IPS DF 19.7 (cell line): ENCODE measurements around the gene GNL3L.
"Not testable (repeated sequence)": the region's sequence is repeated elsewhere in the genome, so short reads cannot be mapped to it uniquely, and the experiment has no call there.

Experiments used
- DNase-seq: peaks from one replicate; pipeline ENCODE4 v3.0.0-alpha.2; 2013; ENCODE audit warnings: low read depth, low spot score

GNL3L gene, protein sequence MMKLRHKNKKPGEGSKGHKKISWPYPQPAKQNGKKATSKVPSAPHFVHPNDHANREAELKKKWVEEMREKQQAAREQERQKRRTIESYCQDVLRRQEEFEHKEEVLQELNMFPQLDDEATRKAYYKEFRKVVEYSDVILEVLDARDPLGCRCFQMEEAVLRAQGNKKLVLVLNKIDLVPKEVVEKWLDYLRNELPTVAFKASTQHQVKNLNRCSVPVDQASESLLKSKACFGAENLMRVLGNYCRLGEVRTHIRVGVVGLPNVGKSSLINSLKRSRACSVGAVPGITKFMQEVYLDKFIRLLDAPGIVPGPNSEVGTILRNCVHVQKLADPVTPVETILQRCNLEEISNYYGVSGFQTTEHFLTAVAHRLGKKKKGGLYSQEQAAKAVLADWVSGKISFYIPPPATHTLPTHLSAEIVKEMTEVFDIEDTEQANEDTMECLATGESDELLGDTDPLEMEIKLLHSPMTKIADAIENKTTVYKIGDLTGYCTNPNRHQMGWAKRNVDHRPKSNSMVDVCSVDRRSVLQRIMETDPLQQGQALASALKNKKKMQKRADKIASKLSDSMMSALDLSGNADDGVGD

DNA sequence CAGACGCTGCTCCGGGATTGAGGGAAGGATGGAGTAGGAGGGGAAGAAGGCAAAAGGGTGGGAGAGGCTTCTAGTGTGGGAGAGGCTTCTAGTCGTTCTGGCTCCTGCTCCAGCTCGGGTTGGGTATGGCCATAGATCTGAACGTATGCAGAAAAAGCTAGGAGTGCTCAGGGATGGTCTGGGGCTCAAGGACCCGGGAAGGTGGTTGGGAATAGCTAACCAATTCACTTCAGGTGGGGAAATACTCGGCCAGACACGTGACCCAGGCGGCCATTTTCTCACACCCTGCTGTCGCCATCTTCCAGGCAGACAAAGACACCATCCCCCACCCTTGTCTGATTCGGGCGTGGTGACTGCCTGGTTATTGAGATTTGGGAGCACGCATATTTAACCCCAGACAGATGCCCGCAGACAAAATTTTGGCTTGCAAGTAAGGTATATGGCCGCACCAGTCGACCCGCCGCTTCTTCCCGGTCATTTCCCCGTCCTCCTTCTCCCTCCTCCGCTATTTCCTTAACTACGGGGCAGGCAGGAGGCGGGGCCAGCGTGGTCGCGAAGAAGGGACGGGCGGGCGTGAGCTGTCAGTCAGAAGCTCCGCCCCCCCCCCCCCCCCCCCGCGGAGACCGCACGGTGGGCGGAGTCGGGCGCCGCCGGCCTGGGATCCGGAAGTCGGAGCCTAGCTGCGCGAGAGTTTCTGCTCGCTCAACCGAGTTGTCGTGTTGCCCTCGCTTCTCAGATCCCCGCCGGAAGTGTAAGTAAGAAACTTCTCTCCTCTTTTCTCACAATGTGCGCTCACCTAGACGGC, at the start of gene GNL3L:
TSS of gene GNL3L (plus strand) at position 668 of the 805 bp plus-strand sequence. CDS start 2,348 bp downstream, outside the sequence.
- no peak for DNase-seq

DNA sequence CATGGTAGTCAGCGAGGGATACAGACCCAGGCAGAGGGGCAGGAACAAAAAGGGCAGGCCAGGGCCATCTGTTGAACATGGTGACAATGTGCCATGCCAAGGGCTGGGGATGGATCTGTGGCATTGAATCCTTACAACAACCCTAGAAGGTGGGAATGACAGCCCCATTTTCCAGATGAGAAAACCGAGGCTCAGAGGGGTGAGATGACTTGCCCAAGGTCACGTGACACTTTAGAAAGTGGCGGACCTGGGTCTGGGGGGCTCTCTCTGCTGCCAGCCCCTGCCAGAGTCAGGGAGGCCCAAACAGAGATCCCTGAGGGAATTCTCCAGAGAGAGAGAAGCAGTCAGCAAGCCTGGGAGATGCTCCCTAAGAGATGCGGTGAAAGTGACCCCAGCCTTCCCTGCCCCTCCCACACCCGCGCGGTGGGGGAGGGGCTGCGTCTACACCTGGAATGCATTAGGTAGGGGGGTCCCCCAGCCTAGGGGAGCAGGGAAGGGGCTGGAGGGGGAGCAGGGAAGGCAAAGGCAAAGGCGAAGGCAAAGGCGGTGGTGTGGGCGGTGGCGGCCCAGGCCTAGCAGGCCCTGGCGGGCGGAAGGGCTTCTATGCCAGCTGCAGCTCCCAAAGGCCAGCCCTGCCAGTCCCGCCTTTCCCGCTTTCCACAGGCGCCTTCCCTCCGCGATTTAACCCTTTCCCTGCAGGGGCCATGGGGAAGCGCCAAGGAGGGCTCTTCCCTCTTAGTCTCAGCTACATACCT, 47.0 kb upstream of the GNL3L start:
- no peak for DNase-seq

DNA sequence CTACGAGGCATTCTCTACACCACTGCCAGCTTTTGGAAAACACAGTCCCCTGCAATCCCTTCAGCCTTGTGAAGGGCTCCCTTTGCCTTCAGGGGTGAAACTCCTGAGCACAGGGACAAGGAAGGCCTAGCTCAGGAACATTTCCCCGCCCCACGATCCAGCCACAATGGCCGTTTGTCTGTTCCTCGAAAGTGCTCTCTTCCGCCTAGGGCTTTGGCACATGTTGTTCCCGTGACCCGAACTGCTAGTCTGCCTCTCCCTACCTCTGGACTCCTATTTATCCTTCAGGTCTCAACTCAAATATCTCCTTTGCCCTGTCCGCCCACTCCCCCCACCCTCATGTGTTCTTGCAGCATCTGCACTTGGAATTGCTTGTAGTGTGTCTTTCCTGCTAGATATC, 46.1 kb upstream of the GNL3L start:
- no peak for DNase-seq

DNA sequence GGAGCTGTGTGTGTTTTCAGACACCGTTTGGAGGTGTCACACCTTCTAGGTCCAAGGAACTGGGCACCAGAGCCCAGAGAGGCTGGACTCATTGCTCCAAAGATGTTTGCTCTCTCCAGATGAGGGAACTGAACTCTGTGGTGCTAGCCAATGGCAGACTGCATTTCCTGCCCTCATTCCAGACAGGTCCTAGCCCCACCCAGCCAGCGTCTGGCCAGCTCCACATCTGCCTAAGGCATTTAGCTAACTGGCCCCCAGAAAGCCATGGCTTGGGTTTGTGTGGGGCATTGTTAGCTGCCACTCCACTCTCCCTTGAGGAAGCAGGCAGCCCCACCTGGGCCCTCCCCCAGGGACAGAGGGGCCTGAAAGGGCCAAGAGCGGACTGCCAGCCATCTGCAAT, 45.4 kb upstream of the GNL3L start:
- no peak for DNase-seq

DNA sequence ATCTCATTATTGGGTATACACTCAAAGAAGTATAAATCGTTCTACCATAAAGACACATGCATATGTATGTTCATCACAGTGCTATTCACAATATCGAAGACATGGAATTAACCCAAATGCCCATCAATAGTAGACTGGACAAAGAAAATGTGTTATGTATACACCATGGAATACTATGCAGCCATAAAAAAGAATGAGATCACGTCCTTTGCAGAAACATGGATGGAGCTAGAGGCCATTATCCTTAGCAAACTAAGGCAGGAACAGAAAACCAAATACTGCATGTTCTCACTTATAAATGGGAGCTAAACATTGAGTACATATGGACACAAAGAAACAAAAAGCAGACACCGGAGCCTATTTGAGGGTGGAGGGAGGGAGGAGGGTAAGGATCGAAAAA, 40.2 kb upstream of the GNL3L start:
- DNase-seq: not testable (repeated sequence)

DNA sequence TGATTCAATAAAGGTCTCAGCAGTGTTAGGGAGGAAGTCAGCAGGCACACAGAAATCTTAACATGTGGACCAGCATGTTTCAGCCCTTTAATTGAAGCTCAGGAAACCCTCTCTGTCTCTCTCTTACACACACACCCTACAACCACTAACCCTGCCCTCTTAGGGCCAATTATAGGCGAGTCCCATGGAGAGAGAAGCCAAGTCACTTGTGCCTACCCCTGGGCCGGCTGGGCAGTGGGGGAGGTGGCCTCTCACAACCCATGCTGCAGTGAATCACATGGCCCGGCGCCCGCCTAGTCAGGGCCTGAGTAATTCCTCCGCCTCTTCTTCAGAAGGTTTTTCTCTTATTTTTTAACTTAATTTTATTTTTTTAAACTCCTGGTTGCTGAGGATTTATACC, 37.7 kb upstream of the GNL3L start:
- no peak for DNase-seq

DNA sequence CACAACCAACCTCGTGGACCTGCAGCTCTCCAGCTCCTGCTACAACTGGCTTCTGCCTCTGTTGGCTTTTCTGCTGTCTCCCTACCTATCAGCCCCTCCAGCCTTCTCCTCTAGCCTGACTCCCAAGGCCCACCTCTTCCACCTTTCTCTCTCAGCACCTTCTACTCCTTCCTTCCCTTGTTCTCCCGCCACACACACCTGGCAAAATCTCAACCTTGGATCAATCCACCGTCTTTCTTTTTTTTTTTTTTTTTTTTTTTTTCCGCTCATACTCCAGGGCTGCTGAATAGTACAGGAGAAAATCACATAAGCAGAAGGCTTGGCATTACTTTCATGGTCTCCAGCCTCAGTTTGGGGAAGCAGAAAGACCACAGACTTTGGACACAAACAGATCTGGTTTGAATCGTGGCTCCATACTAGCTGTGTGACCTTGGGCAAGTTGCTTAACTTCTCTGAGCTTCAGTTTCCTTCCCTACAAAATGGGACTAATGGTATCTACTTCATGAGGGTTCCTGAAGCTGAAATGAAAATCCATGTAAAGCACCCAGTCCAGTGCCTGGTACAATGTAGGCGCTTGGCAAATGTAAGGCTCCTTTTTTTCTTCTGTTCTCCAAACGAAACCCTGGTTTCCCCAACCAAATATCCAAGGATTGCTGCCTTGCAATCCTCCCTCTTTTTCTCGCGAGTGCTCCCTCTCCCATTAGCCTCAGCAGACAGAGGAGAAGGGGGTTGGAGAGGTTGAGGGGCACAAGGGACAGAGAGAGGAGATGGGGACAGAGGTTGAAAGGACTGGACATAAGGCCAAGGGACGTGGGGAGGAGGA, 35.6 kb upstream of the GNL3L start:
- DNase-seq: no peak

DNA sequence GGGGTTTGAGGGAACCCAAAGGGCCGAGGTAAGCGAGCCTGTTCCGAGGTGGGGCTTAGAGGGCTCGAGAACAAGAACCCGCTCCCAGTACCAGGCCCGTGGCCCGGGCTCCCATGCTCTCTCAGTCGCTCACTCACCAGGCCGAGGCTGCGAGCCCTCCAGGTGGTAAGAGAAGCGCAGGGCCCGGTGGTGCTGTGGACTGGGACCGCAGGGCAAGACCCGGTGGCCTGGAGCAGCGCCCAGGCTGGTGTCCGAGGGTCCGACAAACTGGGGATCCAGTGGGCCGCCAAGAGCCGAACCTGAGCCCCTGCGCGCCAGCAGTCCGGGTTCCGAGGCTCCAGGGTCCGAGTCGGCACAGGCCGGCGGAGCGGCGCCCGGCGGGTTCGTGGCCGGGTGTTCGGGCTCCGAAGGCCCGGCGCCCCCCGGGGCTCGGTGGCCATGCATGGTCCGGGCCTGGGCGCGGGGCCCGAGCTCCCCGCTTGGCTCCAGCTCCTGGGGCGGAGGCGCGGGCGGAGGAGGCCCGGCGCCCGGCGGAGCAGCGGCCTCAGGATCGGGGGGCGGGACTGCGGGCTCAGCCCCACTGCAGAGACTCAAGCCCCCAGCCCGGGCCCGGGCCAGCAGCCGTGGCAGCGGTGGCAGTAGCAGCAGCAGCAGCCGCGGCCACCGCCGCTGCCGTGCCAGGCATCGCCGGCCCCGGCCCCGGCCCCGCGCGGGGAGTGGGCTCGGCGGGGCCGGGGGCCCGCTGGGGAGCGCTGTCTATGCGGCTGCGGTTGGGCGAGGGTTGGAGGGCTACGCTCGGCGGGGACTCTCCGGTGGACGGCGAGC, 34.8 kb upstream of the GNL3L start:
- no peak for DNase-seq

DNA sequence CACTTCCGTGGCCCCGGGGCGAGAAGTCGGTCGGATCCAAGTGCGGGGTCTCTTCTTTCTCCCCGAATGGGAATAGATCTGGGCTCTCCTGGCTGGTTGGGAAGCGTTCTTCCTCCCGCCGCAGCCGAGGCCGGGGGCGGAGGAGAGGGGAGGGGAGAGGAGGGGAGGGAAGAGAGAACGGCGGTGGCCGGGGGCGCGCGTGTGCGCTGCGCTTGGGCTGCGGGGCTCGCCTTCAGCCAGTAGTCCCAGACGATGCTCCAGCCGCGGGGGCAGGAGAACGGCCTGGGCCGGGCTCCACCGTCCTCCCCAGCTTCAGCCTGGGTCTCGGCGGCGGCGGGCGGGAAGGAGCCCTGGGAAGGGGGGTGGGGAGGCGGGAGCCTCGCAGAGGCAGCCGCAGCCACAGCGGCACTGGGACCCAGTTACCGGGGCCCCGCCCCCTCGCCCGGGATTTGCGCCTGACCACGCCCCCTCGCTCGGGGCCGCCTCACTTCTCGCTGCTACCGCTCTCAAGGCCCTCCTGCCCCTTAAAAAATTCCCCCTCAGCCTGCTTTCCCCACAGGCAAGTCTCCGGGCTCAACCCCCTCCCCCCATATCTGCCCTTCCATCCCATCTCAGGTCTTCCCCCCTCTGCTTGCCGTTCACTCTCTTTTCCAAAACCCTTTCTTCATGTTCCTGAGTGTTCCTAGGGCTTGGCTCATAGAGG, 34.1 kb upstream of the GNL3L start, which contains the start of gene FGD1:
TSS of gene FGD1 (minus strand) at position 421 of the 703 bp plus-strand sequence. CDS start 802 bp downstream, outside the sequence.
- no peak for DNase-seq

DNA sequence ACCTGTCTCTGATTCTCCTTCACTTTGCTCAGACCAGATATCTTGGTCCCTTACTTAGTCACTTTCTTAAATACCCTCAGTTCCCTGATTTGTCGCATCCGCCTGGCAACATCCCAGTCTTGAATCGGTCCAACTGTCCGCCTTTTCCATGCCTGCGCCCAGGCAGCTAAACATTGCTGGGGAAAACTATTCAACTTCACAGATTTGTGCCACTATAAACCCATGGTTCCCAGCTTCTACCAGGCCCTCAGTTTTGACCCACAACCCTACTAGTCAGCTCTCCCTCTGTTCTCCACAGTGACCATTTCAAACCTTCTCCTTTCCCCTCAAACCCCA, 33.5 kb upstream of the GNL3L start:
- no peak for DNase-seq

DNA sequence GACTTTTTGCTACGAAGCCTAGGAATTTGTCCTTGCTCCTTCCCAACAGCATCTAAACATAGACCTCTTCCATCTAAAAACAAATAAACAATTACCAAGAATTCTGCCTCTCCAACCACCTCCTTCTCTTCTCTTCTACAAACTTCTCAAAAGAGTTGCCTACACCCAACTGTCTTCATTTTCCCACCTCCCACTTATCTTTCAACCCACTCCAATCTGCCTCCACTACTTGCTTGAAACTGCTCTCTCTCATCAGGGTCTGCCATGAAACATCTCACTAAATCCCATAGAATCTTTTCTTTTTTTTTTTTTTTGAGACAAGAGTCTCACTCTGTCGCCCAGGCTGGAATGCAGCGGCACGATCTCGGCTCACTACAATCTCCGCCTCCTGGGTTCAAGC, 33.1 kb upstream of the GNL3L start:
- no peak for DNase-seq

DNA sequence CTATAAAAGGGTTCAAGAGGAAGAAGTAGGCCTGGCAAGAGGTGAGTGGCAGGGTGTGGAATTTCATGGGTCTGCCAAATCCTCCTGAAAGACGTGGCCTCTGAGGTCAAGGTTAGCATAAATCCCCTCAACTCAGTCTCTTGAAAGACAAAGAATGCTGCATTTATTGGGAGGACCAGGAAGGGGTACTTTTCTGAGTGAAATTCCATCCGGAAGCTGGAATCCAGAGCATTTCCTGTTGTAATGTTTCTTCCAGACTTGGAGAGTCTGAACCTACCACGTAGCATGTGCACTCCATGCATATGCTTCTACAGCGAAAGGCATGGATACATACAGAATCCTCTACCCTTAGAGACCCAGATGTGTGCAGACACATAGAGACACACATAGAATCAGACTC, 20.6 kb upstream of the GNL3L start:
- DNase-seq: no peak

DNA sequence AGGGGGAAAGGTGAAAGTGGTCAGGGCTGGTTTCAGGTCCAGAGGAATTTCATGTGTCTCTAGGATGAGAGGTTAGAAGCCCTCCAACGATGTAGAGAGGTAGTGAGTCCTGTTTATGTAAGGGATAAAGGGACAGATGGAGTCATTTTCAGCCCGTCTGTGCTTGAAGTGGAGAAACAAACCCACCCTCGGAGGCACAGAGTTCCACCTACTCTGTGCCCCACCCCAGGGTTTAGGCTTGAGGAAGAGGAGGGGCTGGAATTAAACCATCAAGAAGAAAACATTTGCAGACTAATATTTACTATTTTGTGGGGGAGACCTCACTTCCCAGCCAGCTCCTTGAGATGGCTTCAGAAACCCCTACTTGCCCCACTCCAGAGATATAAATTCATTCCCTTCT, 868 bp upstream of the GNL3L start:
- no peak for DNase-seq

DNA sequence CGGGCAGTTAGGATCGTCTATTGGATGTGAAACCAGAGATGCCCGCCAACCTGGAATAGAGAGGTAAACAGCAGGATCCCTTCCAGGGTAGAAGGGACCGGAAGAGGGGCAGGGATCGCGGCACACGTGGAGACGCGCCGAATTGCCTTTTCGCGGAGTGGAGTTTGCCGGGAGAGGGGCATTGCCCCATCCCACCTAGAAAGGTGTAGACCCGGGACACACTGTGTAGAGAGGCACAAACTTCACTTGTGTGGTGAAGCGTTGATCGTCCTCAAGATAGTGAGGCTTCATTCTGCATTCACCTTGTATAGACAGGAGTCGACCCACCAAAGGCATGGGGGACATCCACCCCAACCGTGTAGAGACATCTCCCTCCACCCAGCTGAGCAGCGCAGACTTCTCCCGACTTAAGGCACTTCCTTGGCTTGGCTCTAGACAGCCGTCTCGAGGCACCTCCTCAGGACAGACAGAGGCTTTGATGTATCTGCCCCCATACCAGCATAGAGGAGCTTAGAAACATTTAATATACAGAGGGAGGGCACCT, 410 bp downstream of the GNL3L start:
- no peak for DNase-seq

DNA sequence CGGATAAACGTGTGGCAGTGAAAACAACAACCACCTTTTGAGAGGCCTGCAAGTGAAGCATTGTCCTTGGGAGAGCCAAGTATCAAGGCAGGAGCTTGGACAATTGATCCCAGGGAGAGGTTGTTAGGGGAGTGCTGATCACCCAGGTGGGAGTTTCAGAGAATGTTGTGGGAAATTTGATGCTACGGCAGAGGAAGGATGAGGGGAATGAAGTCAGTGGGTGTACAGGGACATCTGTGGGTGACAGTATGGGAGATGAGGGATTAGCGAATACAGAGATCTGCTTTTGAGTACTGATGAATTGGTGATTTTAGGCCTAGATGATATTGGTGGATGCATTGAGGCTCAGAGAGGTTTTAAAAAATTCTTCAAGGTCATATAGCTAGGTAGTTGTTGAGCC, 4.3 kb downstream of the GNL3L start:
- DNase-seq: no peak

DNA sequence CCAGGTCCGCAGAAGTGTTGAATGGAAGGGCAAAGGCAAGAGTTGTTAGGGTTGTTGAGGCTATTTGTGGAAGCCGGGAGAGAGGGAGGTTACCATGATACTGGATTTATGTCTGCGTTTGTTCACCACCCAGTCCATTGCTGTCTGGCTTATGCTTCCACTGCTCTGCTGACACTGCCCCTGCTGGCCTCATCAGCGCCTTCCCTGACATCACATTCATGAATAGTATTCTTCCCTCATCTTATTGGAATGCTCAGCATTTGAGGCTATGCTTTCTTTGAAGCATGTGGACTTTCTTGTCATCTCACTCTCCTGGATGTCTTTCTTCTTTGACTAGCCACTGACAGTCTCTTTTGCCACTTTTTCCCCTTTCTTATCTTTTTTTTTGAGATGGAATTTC, 10.3 kb downstream of the GNL3L start:
- no peak for DNase-seq

DNA sequence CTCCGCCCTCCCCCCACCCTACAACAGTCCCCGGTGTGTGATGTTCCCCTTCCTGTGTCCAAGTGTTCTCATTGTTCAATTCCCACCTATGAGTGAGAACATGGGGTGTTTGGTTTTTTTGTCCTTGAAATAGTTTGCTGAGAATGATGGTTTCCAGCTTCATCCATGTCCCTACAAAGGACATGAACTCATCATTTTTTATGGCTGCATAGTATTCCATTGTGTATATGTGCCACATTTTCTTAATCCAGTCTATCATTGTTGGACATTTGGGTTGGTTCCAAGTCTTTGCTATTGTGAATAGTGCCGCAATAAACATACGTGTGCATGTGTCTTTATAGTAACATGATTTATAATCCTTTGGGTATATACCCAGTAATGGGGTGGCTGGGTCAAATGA, 12.2 kb downstream of the GNL3L start:
- DNase-seq: not testable (repeated sequence)

DNA sequence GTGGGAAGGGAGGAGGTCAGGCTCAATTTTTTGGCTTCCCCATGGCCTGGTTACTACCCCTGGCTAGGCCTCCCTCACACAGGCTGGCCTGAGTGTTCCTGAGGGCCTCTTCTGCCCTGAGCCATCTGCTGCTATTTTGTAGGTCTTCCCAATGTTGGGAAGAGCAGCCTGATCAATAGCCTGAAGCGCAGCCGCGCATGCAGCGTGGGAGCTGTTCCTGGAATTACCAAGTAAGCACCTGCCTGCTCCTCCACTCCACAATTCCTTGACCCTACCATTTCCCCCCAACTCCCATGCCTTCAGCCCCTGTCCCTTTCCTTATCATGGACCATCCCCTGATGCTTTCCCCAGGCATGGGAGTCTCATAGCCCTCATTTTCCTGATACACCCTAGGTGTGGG, 20.8 kb downstream of the GNL3L start:
- no peak for DNase-seq

DNA sequence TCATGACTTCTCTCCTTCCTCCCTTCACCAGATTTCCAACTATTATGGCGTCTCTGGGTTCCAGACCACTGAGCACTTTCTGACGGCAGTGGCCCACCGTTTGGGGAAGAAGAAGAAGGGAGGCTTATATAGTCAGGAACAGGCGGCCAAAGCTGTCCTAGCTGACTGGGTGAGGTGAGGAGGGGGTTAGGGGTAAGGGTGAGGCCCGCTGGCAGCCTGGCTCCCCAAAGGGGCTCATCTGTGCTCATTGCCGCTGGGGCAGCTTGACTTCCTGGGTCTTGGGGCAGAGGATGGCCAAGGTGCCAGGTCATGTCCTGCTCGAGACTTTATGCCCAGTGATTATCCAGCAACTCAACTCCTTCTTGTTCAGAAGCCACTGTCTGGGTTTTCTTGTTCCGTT, 21.8 kb downstream of the GNL3L start:
- no peak for DNase-seq
